ENCODE measurements around the gene ZSCAN12. TPM values are rescaled to one million over a fixed set of nuclear protein-coding genes. Genes with fewer than 3 reads are reported as not detected.

Gene ZSCAN12
- total RNA-seq, 4 donors from 2014 or later = 8.1 to 13.3 (median 9.5) TPM

GRCh38 chr6:28351087-28351486, 48.5 kb downstream of the ZSCAN12 start:
- Histone ChIP-seq H3K4me1 (peaks cover 6 to 27% of the 10 kb centered on the region in 2 donors), H3K9me3 (no peaks in the 10 kb centered on the region), H3K4me3 (replicated peaks in 1 of 3) (no peak overlapping the region), H3K27ac (no peak overlapping the region), H3K27me3 (no peaks in the 10 kb centered on the region), H3K36me3 (no peaks in the 10 kb centered on the region)
- DNase-seq = no peak
- TF ChIP-seq CTCF (IDR thresholded peaks at IDR 0.05) = no peak
- no peak for TF ChIP-seq POLR2A (IDR thresholded peaks at IDR 0.05)
- intact Hi-C loops (cut with DNase I) = loop anchor here (10.0 kb wide), 1 partner anchor 86 kb away; the partner anchor contains the start of gene ZSCAN26
- 60 to 66% methylated on average over 2 of the region's 2 CpGs for WGBS, 2 donors

- Histone ChIP-seq H3K4me3 (replicated peaks in 1 of 3) (peak within 1 kb of the TSS; percentile 48 to 83 (median 49)), H3K4me1 (peaks cover 1 to 22% of the 10 kb centered on the region in 2 donors), H3K9me3 (no peaks in the 10 kb centered on the region), H3K27ac (peak within 1 kb of the TSS; percentile 24 to 42 (median 30)), H3K36me3 (no peaks in the 10 kb centered on the region), H3K27me3 (no peaks in the 10 kb centered on the region)
- DNase-seq = peak; percentile 86 to 89
- 3% methylated on average over 26 to 30 of the region's 30 CpGs for WGBS, 2 donors
- intact Hi-C loops (cut with DNase I) = loop anchor here (10.0 kb wide), 1 partner anchor 85 kb away; the partner anchor contains the start of gene ZSCAN26
- TF ChIP-seq POLR2A (IDR thresholded peaks at IDR 0.05) (peak in 1 of 2 donors; percentile 63), CTCF (IDR thresholded peaks at IDR 0.05) (no peak)
Observed at GRCh38 chr6:28349892-28350737, 49.4 kb downstream of the ZSCAN12 start, which contains the start of gene ZKSCAN3. TSS of gene ZKSCAN3 (plus strand) at chr6:28349947. CDS start at chr6:28359587, 9,640 bp downstream.

- Histone ChIP-seq H3K27me3 (no peaks in the 10 kb centered on the region), H3K4me1 (peaks cover 0 to 15% of the 10 kb centered on the region in 2 donors), H3K9me3 (no peaks in the 10 kb centered on the region), H3K4me3 (replicated peaks in 1 of 3) (peak overlapping the region; percentile 48 to 83 (median 49)), H3K36me3 (no peaks in the 10 kb centered on the region), H3K27ac (peak overlapping the region; percentile 24 to 42 (median 30))
- no peak for DNase-seq
- 3% methylated on average over 9 of the region's 9 CpGs for WGBS, 2 donors
- TF ChIP-seq POLR2A (IDR thresholded peaks at IDR 0.05) (no peak), CTCF (IDR thresholded peaks at IDR 0.05) (no peak)
- intact Hi-C loops (cut with DNase I) = no loop called here
Observed at GRCh38 chr6:28349344-28349891, 50.1 kb downstream of the ZSCAN12 start.

GRCh38 chr6:28347119-28347518, 52.4 kb downstream of the ZSCAN12 start:
- TF ChIP-seq CTCF (IDR thresholded peaks at IDR 0.05) = no peak
- no peak for TF ChIP-seq POLR2A (IDR thresholded peaks at IDR 0.05)
- H3K9me3 ChIP-seq = no peaks in the 10 kb centered on the region
- intact Hi-C loops (cut with DNase I) = no loop called here
- H3K27me3 ChIP-seq = no peaks in the 10 kb centered on the region
- H3K36me3 ChIP-seq = no peaks in the 10 kb centered on the region
- no peak overlapping the region for H3K4me3 ChIP-seq (replicated peaks in 1 of 3)
- DNase-seq = no peak
- peaks cover 0 to 12% of the 10 kb centered on the region in 2 donors for H3K4me1 ChIP-seq
- 29 to 33% methylated on average over 2 of the region's 2 CpGs for WGBS, 2 donors
- H3K27ac ChIP-seq = no peak overlapping the region

GRCh38 chr6:28345201-28345600, 54.3 kb downstream of the ZSCAN12 start:
- no peak overlapping the region for H3K4me3 ChIP-seq (replicated peaks in 1 of 3)
- no peaks in the 10 kb centered on the region for H3K9me3 ChIP-seq
- TF ChIP-seq POLR2A (IDR thresholded peaks at IDR 0.05) (no peak), CTCF (IDR thresholded peaks at IDR 0.05) (no peak)
- no peak overlapping the region for H3K27ac ChIP-seq
- 73 to 100% methylated on average over 1 of the region's 1 CpG for WGBS, 2 donors
- H3K27me3 ChIP-seq = no peaks in the 10 kb centered on the region
- no peaks in the 10 kb centered on the region for H3K36me3 ChIP-seq
- H3K4me1 ChIP-seq = no peaks in the 10 kb centered on the region
- DNase-seq = no peak
- intact Hi-C loops (cut with DNase I) = no loop called here

Measured in thyroid gland (tissue), 4 donors.